Mononuclear cell (primary cell): ENCODE measurements around the gene PLEKHH3. TPM values are rescaled to one million over a fixed set of nuclear protein-coding genes. Genes with fewer than 3 reads are reported as not detected.

Experiments used
- H3K27me3 ChIP-seq: 2 replicates; pipeline ENCODE4 v1.6.0; 2011; ENCODE audit warnings: low read length, control low read depth; ENCODE audit not compliant: insufficient read depth
- H3K4me1 ChIP-seq: 2 replicates; pipeline ENCODE4 v1.5.1; 2011; ENCODE audit warnings: mild to moderate bottlenecking, low read length, control low read depth; ENCODE audit not compliant: insufficient read depth
- H3K4me3 ChIP-seq: 2 replicates; pipeline ENCODE4 v1.5.1; 2011; ENCODE audit warnings: mild to moderate bottlenecking, low read length, moderate library complexity
- H3K9me3 ChIP-seq: 2 replicates; pipeline ENCODE4 v1.5.1; 2011; ENCODE audit warnings: low read depth, mild to moderate bottlenecking, control low read depth, low read length
- total RNA-seq: library from RNA; depleted of rRNA; stranded (reverse); fragments of >200 nt; gene quantifications from one replicate; pipeline ENCODE4 v1.2.3, GENCODE V29; 2012

PLEKHH3 gene, protein sequence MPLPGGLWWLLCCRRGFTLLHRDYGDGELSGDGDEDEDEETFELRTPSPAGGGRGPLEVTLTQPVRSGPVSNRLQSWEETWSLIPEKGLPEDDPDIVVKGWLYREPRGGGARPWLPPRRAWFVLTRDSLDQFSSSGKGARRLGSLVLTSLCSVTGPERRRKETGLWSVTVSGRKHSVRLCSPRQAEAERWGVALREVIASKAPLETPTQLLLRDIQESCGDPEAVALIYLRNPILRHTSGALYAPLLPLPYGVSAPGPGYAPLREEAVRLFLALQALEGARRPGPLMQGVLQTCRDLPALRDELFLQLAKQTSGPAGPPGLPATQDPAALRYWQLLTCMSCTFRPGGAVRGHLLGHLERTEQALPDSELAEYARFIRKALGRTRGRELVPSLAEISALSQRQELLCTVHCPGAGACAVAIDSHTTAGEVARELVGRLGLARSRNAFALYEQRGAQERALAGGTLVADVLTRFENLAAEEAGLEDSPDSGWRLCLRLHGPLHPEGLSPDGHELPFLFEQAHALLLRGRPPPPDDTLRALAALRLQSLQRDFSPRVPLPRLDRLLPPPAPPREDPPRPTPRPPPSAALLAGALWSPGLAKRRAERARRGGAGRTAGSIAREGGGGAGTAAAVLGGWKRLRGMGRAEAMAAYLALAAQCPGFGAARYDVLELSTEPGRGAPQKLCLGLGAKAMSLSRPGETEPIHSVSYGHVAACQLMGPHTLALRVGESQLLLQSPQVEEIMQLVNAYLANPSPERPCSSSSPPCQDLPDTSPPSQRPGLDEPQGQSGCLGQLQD
- 0.52 TPM for total RNA-seq

GRCh38 chr17:42676424-42677011, at the start of gene PLEKHH3:
TSS of gene PLEKHH3 (minus strand) at chr17:42676994. CDS start at chr17:42676563, 431 bp downstream.
- peaks cover 51% of the 10 kb centered on the region for H3K27me3 ChIP-seq

DNA sequence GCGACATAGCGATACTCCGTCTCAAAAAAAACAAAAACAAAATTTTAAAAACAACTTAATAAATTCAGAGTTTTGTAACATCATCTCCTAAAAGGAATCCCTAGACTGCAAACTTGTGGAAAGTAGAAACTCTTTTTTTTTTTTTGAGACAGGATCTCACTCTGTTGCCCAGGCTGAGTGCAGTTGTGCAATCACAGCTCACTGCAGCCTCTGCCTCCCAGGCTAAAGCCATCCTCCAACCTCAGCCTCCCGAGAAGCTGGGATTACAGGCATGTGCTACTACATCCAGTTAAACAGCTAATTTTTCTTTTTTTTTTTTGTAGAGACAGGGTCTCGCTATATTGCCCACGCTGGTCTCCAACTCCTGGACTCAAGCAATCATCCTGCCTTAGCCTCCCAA, 48.3 kb upstream of the PLEKHH3 start:
- no peaks in the 10 kb centered on the region for H3K4me1 ChIP-seq
- no peak overlapping the region for H3K4me3 ChIP-seq
- no peaks in the 10 kb centered on the region for H3K9me3 ChIP-seq
- no peaks in the 10 kb centered on the region for H3K27me3 ChIP-seq

More at GRCh38 chr17:42676424-42677011, at the start of gene PLEKHH3:
- Histone ChIP-seq H3K9me3 (no peaks in the 10 kb centered on the region), H3K4me3 (peak within 1 kb of the TSS; percentile 52), H3K4me1 (peaks cover 71% of the 10 kb centered on the region)

DNA sequence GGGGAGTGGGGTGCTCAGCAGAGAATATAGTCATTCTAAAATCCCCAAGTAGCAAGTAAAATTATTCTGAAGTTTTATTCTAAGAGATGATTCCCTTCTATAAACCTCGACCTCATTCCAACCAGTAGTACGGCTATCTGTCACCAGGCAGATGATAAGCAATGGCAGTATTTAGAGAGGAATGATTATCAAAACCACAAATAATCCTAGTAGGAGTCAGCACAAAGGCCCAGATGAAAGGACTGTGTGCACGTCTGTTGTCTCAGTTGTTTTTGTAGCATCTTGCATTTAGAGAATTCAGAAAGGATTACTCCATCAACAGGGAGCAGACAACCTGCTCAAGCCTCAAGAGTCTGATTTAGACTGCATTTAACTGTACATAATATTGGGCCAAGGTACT, 46.8 kb upstream of the PLEKHH3 start:
- no peak overlapping the region for H3K4me3 ChIP-seq
- H3K9me3 ChIP-seq: no peaks in the 10 kb centered on the region
- no peaks in the 10 kb centered on the region for H3K4me1 ChIP-seq
- no peaks in the 10 kb centered on the region for H3K27me3 ChIP-seq

DNA sequence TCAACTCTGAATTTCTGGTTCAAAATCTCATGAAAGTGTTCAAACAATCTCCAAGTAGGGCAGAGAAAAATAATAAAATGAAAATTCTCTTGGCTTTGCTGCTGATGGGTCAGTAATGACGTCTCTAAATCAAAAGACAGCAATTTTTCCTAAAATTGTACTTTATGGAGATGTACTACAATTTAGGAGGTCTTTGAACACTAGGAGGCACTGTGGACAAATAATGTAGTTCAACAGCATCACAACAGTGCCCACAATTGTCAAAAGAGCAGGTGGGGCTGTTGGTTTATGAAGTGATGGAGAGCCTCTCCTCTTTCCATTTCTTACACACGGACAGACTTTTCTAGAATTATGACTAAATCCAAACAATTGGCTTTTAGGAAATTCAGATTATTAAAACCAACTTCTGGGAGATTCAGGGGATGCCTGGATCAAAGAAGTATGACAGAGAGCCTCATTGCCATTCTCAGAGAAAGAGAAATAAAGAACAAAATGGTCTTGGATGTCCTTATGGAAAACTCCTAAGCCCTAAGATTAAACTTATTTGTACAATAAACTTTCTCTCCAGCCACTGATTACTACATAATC, 44.3 kb upstream of the PLEKHH3 start:
- Histone ChIP-seq H3K4me1 (no peaks in the 10 kb centered on the region), H3K9me3 (no peaks in the 10 kb centered on the region), H3K4me3 (no peak overlapping the region), H3K27me3 (no peaks in the 10 kb centered on the region)

- H3K4me1 ChIP-seq: peaks cover 25% of the 10 kb centered on the region
- H3K27me3 ChIP-seq: no peaks in the 10 kb centered on the region
- H3K4me3 ChIP-seq: no peak overlapping the region
- no peaks in the 10 kb centered on the region for H3K9me3 ChIP-seq
Observed at GRCh38 chr17:42709561-42709960, 32.8 kb upstream of the PLEKHH3 start.

DNA sequence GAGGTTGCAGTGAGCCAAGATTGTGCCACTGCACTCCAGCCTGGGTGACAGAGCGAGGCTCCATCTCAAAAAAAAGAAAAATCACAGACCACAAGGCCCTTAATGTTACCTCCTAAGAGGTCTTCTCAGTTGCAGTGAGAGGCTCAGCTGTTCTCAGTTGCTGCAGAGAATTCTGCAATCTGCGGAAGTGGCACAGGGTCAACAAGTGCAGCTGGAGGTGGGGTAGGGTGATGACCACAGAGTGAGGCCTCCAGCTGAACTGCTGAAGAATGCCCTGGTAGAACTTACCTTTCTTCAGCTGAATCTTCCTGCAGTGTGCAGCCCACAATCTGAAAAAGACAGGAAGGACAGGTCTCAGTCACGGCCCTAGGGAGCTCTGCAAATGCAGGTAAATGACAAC, 31.8 kb upstream of the PLEKHH3 start:
- H3K9me3 ChIP-seq: no peaks in the 10 kb centered on the region
- peaks cover 25% of the 10 kb centered on the region for H3K4me1 ChIP-seq
- H3K4me3 ChIP-seq: no peak overlapping the region
- H3K27me3 ChIP-seq: no peaks in the 10 kb centered on the region

- H3K4me1 ChIP-seq: peaks cover 27% of the 10 kb centered on the region
- no peaks in the 10 kb centered on the region for H3K27me3 ChIP-seq
- H3K4me3 ChIP-seq: no peak overlapping the region
- no peaks in the 10 kb centered on the region for H3K9me3 ChIP-seq
Observed at GRCh38 chr17:42706732-42707131, 29.9 kb upstream of the PLEKHH3 start.

- Histone ChIP-seq H3K9me3 (no peaks in the 10 kb centered on the region), H3K27me3 (no peaks in the 10 kb centered on the region), H3K4me3 (no peak overlapping the region), H3K4me1 (peaks cover 27% of the 10 kb centered on the region)
Observed at GRCh38 chr17:42704837-42705494, 28.2 kb upstream of the PLEKHH3 start.

GRCh38 chr17:42704490-42704836, 27.7 kb upstream of the PLEKHH3 start:
- Histone ChIP-seq H3K4me3 (no peak overlapping the region), H3K9me3 (no peaks in the 10 kb centered on the region), H3K4me1 (peaks cover 27% of the 10 kb centered on the region), H3K27me3 (no peaks in the 10 kb centered on the region)

- peaks cover 23% of the 10 kb centered on the region for H3K4me1 ChIP-seq
- H3K4me3 ChIP-seq: no peak overlapping the region
- H3K9me3 ChIP-seq: no peaks in the 10 kb centered on the region
- H3K27me3 ChIP-seq: no peaks in the 10 kb centered on the region
Observed at GRCh38 chr17:42702446-42702845, 25.7 kb upstream of the PLEKHH3 start.

DNA sequence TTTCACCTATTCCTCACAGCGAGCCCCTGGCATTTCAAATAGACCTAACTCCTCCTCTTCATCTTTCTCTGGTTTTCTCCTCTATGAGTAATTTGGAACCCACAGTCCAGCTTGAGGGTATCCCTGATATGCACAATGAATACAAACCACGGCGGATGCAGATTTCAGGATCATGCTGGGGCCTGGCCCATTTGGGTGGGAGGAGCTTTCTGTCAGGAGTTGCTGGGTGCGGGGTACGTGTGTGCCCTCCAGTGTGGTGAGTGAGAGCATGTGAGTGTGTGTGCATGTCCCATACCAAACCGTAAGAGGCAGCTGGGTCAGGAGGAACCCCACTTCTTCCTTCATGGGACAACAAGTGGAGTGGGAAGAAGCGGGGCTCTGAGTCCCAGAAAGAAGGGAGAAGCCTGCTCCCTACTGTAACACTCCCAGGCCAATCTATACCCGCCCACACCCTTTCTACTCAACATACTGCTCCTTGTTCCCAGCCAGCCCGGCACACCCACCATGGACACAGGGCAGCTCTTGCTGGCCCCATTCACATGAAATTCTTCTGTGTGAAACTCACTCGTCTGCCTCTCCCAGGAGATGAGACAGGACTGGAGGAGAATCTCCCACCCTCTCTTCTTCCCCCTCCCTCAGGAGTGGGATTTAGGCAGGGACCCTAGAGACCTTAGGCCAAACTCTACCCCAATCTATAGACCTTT, 23.9 kb upstream of the PLEKHH3 start:
- no peak overlapping the region for H3K4me3 ChIP-seq
- no peaks in the 10 kb centered on the region for H3K9me3 ChIP-seq
- H3K27me3 ChIP-seq: no peaks in the 10 kb centered on the region
- H3K4me1 ChIP-seq: peaks cover 7% of the 10 kb centered on the region

DNA sequence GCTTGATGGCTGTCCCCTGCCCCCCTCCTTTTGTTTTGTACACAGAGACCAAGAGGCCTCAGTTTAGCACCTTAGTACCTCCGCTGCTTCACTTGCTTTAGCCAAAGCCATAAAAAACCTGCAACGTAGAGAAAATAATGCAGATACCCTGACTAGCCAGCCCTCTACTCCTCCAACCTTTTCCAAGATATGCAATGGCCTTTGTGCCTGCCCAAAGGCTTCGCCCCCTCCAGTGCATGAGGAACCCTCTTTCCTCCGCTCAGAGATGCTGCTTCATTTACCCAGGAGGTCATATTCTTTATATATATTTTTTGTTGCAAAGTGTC, 22.6 kb upstream of the PLEKHH3 start:
- Histone ChIP-seq H3K9me3 (no peaks in the 10 kb centered on the region), H3K4me1 (peaks cover 3% of the 10 kb centered on the region), H3K27me3 (no peaks in the 10 kb centered on the region), H3K4me3 (no peak overlapping the region)

GRCh38 chr17:42698736-42699414, 22.1 kb upstream of the PLEKHH3 start:
- no peaks in the 10 kb centered on the region for H3K9me3 ChIP-seq
- H3K4me3 ChIP-seq: no peak overlapping the region
- peaks cover 3% of the 10 kb centered on the region for H3K4me1 ChIP-seq
- no peaks in the 10 kb centered on the region for H3K27me3 ChIP-seq
